BE2C (cell line): ENCODE results near the gene DPRX.

Experiments
- DNase-seq: peaks from one replicate; pipeline ENCODE4 v3.0.0-alpha.2; 2020
- H3K27me3 ChIP-seq: fragments of 250-450 bp; sonication (Bioruptor Pico); 2 replicates; pipeline ENCODE4 v1.5.1; 2020; ENCODE audit warnings: mild to moderate bottlenecking
- H3K36me3 ChIP-seq: fragments of 250-450 bp; sonication (Bioruptor Pico); 2 replicates; pipeline ENCODE4 v1.5.1; 2020; ENCODE audit warnings: mild to moderate bottlenecking
- H3K4me1 ChIP-seq: fragments of 250-450 bp; sonication (Bioruptor Pico); 2 replicates; pipeline ENCODE4 v1.5.1; 2020
- H3K4me3 ChIP-seq: 2 replicates; pipeline ENCODE4 v1.5.1; 2011; ENCODE audit warnings: low read depth, low read length
- H3K9me3 ChIP-seq: fragments of 250-450 bp; sonication (Bioruptor Pico); 2 replicates; pipeline ENCODE4 v1.5.1; 2020
- CTCF ChIP-seq: IDR thresholded peaks from 2 replicates; pipeline ENCODE4 v1.5.1; 2012; ENCODE audit warnings: mild to moderate bottlenecking, low read depth, low read length

The DPRX gene

DNA sequence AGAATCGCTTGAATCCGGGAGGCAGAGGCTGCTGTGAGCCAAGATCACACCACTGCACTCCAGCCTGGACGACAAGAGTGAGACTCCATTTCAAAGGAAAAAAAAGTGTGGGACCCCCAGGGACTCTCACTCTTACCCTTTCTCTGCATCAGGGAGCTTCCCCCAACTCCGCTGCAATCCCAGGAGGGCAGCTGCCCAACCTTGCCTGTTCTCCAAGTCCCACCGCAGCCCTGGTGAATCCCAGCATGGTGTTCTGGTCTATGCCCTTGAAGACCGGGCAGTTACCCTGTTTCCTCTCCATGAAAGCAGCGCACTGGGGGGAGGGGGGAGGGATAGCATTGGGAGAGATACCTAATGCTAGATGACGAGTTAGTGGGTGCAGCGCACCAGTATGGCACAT, 35.7 kb upstream of the DPRX start:
- Histone ChIP-seq H3K4me1 (no peaks in the 10 kb centered on the region), H3K4me3 (no peak overlapping the region), H3K36me3 (no peaks in the 10 kb centered on the region), H3K27me3 (no peaks in the 10 kb centered on the region), H3K9me3 (no peaks in the 10 kb centered on the region)
- no peak for DNase-seq
- TF ChIP-seq CTCF = no peak

GRCh38 chr19:53597023-53597422, 34.8 kb upstream of the DPRX start:
- DNase-seq = no peak
- H3K4me3 ChIP-seq = no peak overlapping the region
- no peaks in the 10 kb centered on the region for H3K36me3 ChIP-seq
- H3K27me3 ChIP-seq = no peaks in the 10 kb centered on the region
- H3K9me3 ChIP-seq = no peaks in the 10 kb centered on the region
- H3K4me1 ChIP-seq = no peaks in the 10 kb centered on the region
- no peak for TF ChIP-seq CTCF

DNA sequence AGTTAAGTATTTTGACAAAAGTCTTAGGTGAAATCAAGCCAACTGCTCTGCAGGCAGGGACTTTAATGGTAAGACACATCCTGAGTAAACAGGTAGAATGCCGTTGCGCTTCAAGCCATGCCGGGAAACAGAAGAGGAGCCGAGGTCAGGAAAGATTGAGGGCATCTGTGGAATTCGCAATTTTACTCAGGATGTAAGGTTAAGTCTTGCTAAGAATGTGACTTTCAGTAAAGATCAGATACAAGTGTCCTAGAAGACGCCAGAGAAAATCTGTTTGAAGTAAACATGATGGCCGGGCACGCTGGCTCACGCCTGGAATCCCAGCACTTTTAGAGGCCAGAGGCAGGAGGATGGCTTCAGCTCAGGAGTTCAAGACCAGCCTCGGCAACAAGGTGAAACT, 33.4 kb upstream of the DPRX start:
- Histone ChIP-seq H3K27me3 (no peaks in the 10 kb centered on the region), H3K4me3 (no peak overlapping the region), H3K36me3 (no peaks in the 10 kb centered on the region), H3K4me1 (no peaks in the 10 kb centered on the region), H3K9me3 (no peaks in the 10 kb centered on the region)
- DNase-seq = no peak
- no peak for TF ChIP-seq CTCF

DNA sequence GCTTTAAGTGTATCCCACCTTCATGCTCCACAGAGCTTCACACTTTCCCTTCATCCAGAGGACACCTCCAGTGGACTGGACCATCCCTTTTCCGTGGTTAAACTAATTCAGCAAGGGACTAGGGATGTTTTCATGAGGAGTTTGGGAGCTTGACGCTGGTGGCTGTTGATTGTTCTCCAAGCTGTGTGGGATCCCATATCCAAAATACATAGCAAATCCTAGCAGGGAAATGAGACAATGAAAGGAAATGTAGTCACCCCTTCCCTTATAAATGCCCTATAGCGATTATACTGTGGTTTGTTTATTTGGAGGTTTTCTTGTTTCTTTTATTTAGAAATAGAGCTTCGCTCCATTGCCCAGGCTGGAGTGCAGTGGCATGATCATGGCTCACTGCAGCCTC, 31.6 kb upstream of the DPRX start:
- DNase-seq = no peak
- H3K9me3 ChIP-seq = no peaks in the 10 kb centered on the region
- no peaks in the 10 kb centered on the region for H3K36me3 ChIP-seq
- no peaks in the 10 kb centered on the region for H3K4me1 ChIP-seq
- no peak overlapping the region for H3K4me3 ChIP-seq
- no peaks in the 10 kb centered on the region for H3K27me3 ChIP-seq
- no peak for TF ChIP-seq CTCF

DNA sequence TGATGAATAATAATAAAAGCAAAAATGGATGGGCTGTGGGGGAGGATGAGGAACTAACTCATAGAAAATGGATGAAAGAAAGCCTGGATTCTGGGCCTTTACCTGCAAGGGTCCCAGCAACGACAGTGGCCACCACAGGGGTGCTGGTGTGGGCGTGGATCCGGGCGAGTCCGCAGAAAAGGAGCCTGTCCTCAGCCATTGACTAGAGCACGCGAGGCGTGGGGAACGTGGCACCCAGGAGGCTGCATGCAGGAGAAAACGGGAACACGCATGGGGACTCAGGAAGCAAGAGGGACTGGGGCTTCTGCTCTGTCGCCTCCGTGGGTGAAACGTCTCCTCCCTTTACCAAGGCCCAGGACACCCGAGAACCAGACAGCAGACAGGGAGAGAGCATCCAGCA, 25.8 kb upstream of the DPRX start:
- Histone ChIP-seq H3K36me3 (no peaks in the 10 kb centered on the region), H3K4me3 (no peak overlapping the region), H3K9me3 (no peaks in the 10 kb centered on the region), H3K4me1 (no peaks in the 10 kb centered on the region), H3K27me3 (no peaks in the 10 kb centered on the region)
- TF ChIP-seq CTCF = no peak
- DNase-seq = no peak

- H3K27me3 ChIP-seq = no peaks in the 10 kb centered on the region
- H3K4me3 ChIP-seq = no peak overlapping the region
- H3K9me3 ChIP-seq = no peaks in the 10 kb centered on the region
- H3K36me3 ChIP-seq = no peaks in the 10 kb centered on the region
- no peak for TF ChIP-seq CTCF
- DNase-seq = no peak
- no peaks in the 10 kb centered on the region for H3K4me1 ChIP-seq
These were observed 23.4 kb upstream of the DPRX start for GRCh38 chr19:53608381-53608780.
